HG03439 (cell line): ENCODE measurements around the gene HDDC3.

ENCODE experiments used
- ATAC-seq: cut with Tn5 transposase; IDR thresholded peaks from one replicate; pipeline ENCODE4 v1.9.1; 2021; ENCODE audit warnings: mild to moderate bottlenecking, moderate library complexity; ENCODE audit not compliant: unreplicated experiment

HDDC3 gene

GRCh38 chr15:90895571-90896117 lies 36.7 kb downstream of the HDDC3 start:
- no peak for ATAC-seq

GRCh38 chr15:90893175-90894090 lies 38.9 kb downstream of the HDDC3 start:
- ATAC-seq, result no peak

- no peak for ATAC-seq
Observed at GRCh38 chr15:90892498-90893174, 39.7 kb downstream of the HDDC3 start.

GRCh38 chr15:90892023-90892422 lies 40.3 kb downstream of the HDDC3 start:
- ATAC-seq, result no peak

- ATAC-seq, result no peak
Observed at GRCh38 chr15:90891346-90891949, 40.9 kb downstream of the HDDC3 start.

GRCh38 chr15:90890839-90891238 lies 41.5 kb downstream of the HDDC3 start:
- ATAC-seq, result no peak

- ATAC-seq, result no peak
Observed at GRCh38 chr15:90889736-90890456, 42.5 kb downstream of the HDDC3 start.

GRCh38 chr15:90889313-90889730 lies 43.0 kb downstream of the HDDC3 start:
- no peak for ATAC-seq

GRCh38 chr15:90887037-90887481 lies 45.3 kb downstream of the HDDC3 start:
- ATAC-seq, result no peak

- ATAC-seq, result no peak
Observed at GRCh38 chr15:90886291-90886614, 46.1 kb downstream of the HDDC3 start.

GRCh38 chr15:90885432-90886290 lies 46.7 kb downstream of the HDDC3 start:
- no peak for ATAC-seq

GRCh38 chr15:90884719-90885431 lies 47.5 kb downstream of the HDDC3 start:
- no peak for ATAC-seq

- no peak for ATAC-seq
Observed at GRCh38 chr15:90883976-90884718, 48.2 kb downstream of the HDDC3 start, which contains the start of gene FES. Gene FES, plus strand, starts transcription at chr15:90884504. Its CDS starts 542 bp downstream, at chr15:90885046.

GRCh38 chr15:90883526-90883975 lies 48.8 kb downstream of the HDDC3 start:
- ATAC-seq, result no peak

- no peak for ATAC-seq
Observed at GRCh38 chr15:90882781-90883525, 49.4 kb downstream of the HDDC3 start.

GRCh38 chr15:90881978-90882721 lies 50.2 kb downstream of the HDDC3 start:
- no peak for ATAC-seq
